ENCODE results near the gene DNAH12.
"Not testable (repeated sequence)": the region's sequence is repeated elsewhere in the genome, so short reads cannot be mapped to it uniquely, and the experiment has no call there.

DNAH12 gene

GRCh38 chr3:57314204-57314603, 229.9 kb downstream of the DNAH12 start:
- Histone ChIP-seq H3K9me3 (ENCODE audit: control insufficient read depth, insufficient read depth, low read length) (peaks cover 3% of the 10 kb centered on the region; the same call in 1 of the 2 replicates), H3K36me3 (ENCODE audit: control insufficient read depth, insufficient read depth, low read length) (no peaks in the 10 kb centered on the region), H3K27ac (ENCODE audit: low read depth, low read length) (no peak overlapping the region), H3K4me1 (ENCODE audit: control insufficient read depth, insufficient read depth, low read length) (no peaks in the 10 kb centered on the region), H3K4me3 (ENCODE audit: low read depth, low read length) (no peak overlapping the region), H3K27me3 (ENCODE audit: control insufficient read depth, insufficient read depth, low read length) (no peaks in the 10 kb centered on the region; the same call in 1 of the 2 replicates), H3K9ac (ENCODE audit: low read depth, low read length) (no peak overlapping the region)

GRCh38 chr3:57309769-57310360, 234.3 kb downstream of the DNAH12 start:
- Histone ChIP-seq H3K9ac (ENCODE audit: low read depth, low read length) (no peak overlapping the region), H3K4me3 (ENCODE audit: low read depth, low read length) (no peak overlapping the region), H3K4me1 (ENCODE audit: control insufficient read depth, insufficient read depth, low read length) (no peaks in the 10 kb centered on the region), H3K27ac (ENCODE audit: low read depth, low read length) (no peak overlapping the region), H3K36me3 (ENCODE audit: control insufficient read depth, insufficient read depth, low read length) (no peaks in the 10 kb centered on the region), H3K27me3 (ENCODE audit: control insufficient read depth, insufficient read depth, low read length) (no peaks in the 10 kb centered on the region; the same call in 1 of the 2 replicates), H3K9me3 (ENCODE audit: control insufficient read depth, insufficient read depth, low read length) (no peaks in the 10 kb centered on the region)

- H3K27me3 ChIP-seq (ENCODE audit: control insufficient read depth, insufficient read depth, low read length); H3K4me3 ChIP-seq (ENCODE audit: low read depth, low read length); H3K36me3 ChIP-seq (ENCODE audit: control insufficient read depth, insufficient read depth, low read length); H3K9me3 ChIP-seq (ENCODE audit: control insufficient read depth, insufficient read depth, low read length); H3K27ac ChIP-seq (ENCODE audit: low read depth, low read length); H3K9ac ChIP-seq (ENCODE audit: low read depth, low read length); H3K4me1 ChIP-seq (ENCODE audit: control insufficient read depth, insufficient read depth, low read length): not testable (repeated sequence)
These were observed 240.6 kb downstream of the DNAH12 start for GRCh38 chr3:57303520-57303919.

- no peaks in the 10 kb centered on the region for H3K36me3 ChIP-seq (ENCODE audit: control insufficient read depth, insufficient read depth, low read length)
- H3K9me3 ChIP-seq (ENCODE audit: control insufficient read depth, insufficient read depth, low read length) = no peaks in the 10 kb centered on the region
- H3K4me1 ChIP-seq (ENCODE audit: control insufficient read depth, insufficient read depth, low read length) = no peaks in the 10 kb centered on the region
- no peak overlapping the region for H3K27ac ChIP-seq (ENCODE audit: low read depth, low read length)
- H3K9ac ChIP-seq (ENCODE audit: low read depth, low read length) = no peak overlapping the region
- H3K27me3 ChIP-seq (ENCODE audit: control insufficient read depth, insufficient read depth, low read length) = no peaks in the 10 kb centered on the region
- H3K4me3 ChIP-seq (ENCODE audit: low read depth, low read length) = no peak overlapping the region
These were observed 246.1 kb downstream of the DNAH12 start for GRCh38 chr3:57298041-57298440.

GRCh38 chr3:57292897-57293526, 251.1 kb downstream of the DNAH12 start:
- H3K9ac ChIP-seq (ENCODE audit: low read depth, low read length) = no peak overlapping the region
- no peaks in the 10 kb centered on the region for H3K9me3 ChIP-seq (ENCODE audit: control insufficient read depth, insufficient read depth, low read length)
- no peaks in the 10 kb centered on the region for H3K27me3 ChIP-seq (ENCODE audit: control insufficient read depth, insufficient read depth, low read length)
- no peak overlapping the region for H3K4me3 ChIP-seq (ENCODE audit: low read depth, low read length)
- no peak overlapping the region for H3K27ac ChIP-seq (ENCODE audit: low read depth, low read length)
- no peaks in the 10 kb centered on the region for H3K4me1 ChIP-seq (ENCODE audit: control insufficient read depth, insufficient read depth, low read length)
- H3K36me3 ChIP-seq (ENCODE audit: control insufficient read depth, insufficient read depth, low read length) = no peaks in the 10 kb centered on the region

GRCh38 chr3:57292159-57292896, 251.8 kb downstream of the DNAH12 start, which contains the start of gene ASB14:
TSS of gene ASB14 (minus strand) at chr3:57292685. CDS start at chr3:57292033, 652 bp downstream.
- no peak within 1 kb of the TSS for H3K9ac ChIP-seq (ENCODE audit: low read depth, low read length)

GRCh38 chr3:57288403-57288802, 255.7 kb downstream of the DNAH12 start:
- Histone ChIP-seq H3K4me3 (ENCODE audit: low read depth, low read length) (no peak overlapping the region), H3K9me3 (ENCODE audit: control insufficient read depth, insufficient read depth, low read length) (0 out of 2 replicates have a peak, but pooled peaks cover 6% of the 10 kb centered on the region), H3K36me3 (ENCODE audit: control insufficient read depth, insufficient read depth, low read length) (no peaks in the 10 kb centered on the region), H3K4me1 (ENCODE audit: control insufficient read depth, insufficient read depth, low read length) (no peaks in the 10 kb centered on the region), H3K27me3 (ENCODE audit: control insufficient read depth, insufficient read depth, low read length) (no peaks in the 10 kb centered on the region), H3K27ac (ENCODE audit: low read depth, low read length) (no peak overlapping the region), H3K9ac (ENCODE audit: low read depth, low read length) (no peak overlapping the region)

More at GRCh38 chr3:57292159-57292896, 251.8 kb downstream of the DNAH12 start, which contains the start of gene ASB14:
- H3K27ac ChIP-seq (ENCODE audit: low read depth, low read length) = no peak within 1 kb of the TSS
- H3K4me1 ChIP-seq (ENCODE audit: control insufficient read depth, insufficient read depth, low read length) = no peaks in the 10 kb centered on the region
- no peaks in the 10 kb centered on the region for H3K36me3 ChIP-seq (ENCODE audit: control insufficient read depth, insufficient read depth, low read length)
- no peaks in the 10 kb centered on the region for H3K27me3 ChIP-seq (ENCODE audit: control insufficient read depth, insufficient read depth, low read length)
- H3K4me3 ChIP-seq (ENCODE audit: low read depth, low read length) = no peak within 1 kb of the TSS
- no peaks in the 10 kb centered on the region for H3K9me3 ChIP-seq (ENCODE audit: control insufficient read depth, insufficient read depth, low read length)

- Histone ChIP-seq H3K27me3 (ENCODE audit: control insufficient read depth, insufficient read depth, low read length) (no peaks in the 10 kb centered on the region), H3K27ac (ENCODE audit: low read depth, low read length) (no peak overlapping the region), H3K4me3 (ENCODE audit: low read depth, low read length) (no peak overlapping the region), H3K9ac (ENCODE audit: low read depth, low read length) (no peak overlapping the region), H3K9me3 (ENCODE audit: control insufficient read depth, insufficient read depth, low read length) (0 out of 2 replicates have a peak, but pooled peaks cover 6% of the 10 kb centered on the region), H3K36me3 (ENCODE audit: control insufficient read depth, insufficient read depth, low read length) (no peaks in the 10 kb centered on the region), H3K4me1 (ENCODE audit: control insufficient read depth, insufficient read depth, low read length) (no peaks in the 10 kb centered on the region)
These were observed 256.9 kb downstream of the DNAH12 start for GRCh38 chr3:57287205-57287604.

GRCh38 chr3:57283334-57283733, 260.8 kb downstream of the DNAH12 start:
- Histone ChIP-seq H3K27ac (ENCODE audit: low read depth, low read length) (no peak overlapping the region), H3K4me1 (ENCODE audit: control insufficient read depth, insufficient read depth, low read length) (no peaks in the 10 kb centered on the region), H3K27me3 (ENCODE audit: control insufficient read depth, insufficient read depth, low read length) (no peaks in the 10 kb centered on the region), H3K9ac (ENCODE audit: low read depth, low read length) (no peak overlapping the region), H3K9me3 (ENCODE audit: control insufficient read depth, insufficient read depth, low read length) (0 out of 2 replicates have a peak, but pooled peaks cover 8% of the 10 kb centered on the region), H3K4me3 (ENCODE audit: low read depth, low read length) (no peak overlapping the region), H3K36me3 (ENCODE audit: control insufficient read depth, insufficient read depth, low read length) (no peaks in the 10 kb centered on the region)

- Histone ChIP-seq H3K27ac (ENCODE audit: low read depth, low read length) (no peak overlapping the region), H3K9ac (ENCODE audit: low read depth, low read length) (no peak overlapping the region), H3K36me3 (ENCODE audit: control insufficient read depth, insufficient read depth, low read length) (no peaks in the 10 kb centered on the region), H3K9me3 (ENCODE audit: control insufficient read depth, insufficient read depth, low read length) (0 out of 2 replicates have a peak, but pooled peaks cover 7% of the 10 kb centered on the region), H3K4me3 (ENCODE audit: low read depth, low read length) (no peak overlapping the region), H3K27me3 (ENCODE audit: control insufficient read depth, insufficient read depth, low read length) (no peaks in the 10 kb centered on the region), H3K4me1 (ENCODE audit: control insufficient read depth, insufficient read depth, low read length) (no peaks in the 10 kb centered on the region)
These were observed 262.4 kb downstream of the DNAH12 start for GRCh38 chr3:57281715-57282114.

- Histone ChIP-seq H3K4me1 (ENCODE audit: control insufficient read depth, insufficient read depth, low read length) (no peaks in the 10 kb centered on the region), H3K9me3 (ENCODE audit: control insufficient read depth, insufficient read depth, low read length) (0 out of 2 replicates have a peak, but pooled peaks cover 2% of the 10 kb centered on the region), H3K9ac (ENCODE audit: low read depth, low read length) (no peak overlapping the region), H3K27me3 (ENCODE audit: control insufficient read depth, insufficient read depth, low read length) (no peaks in the 10 kb centered on the region), H3K36me3 (ENCODE audit: control insufficient read depth, insufficient read depth, low read length) (peaks cover 2% of the 10 kb centered on the region; the same call in 1 of the 2 replicates), H3K27ac (ENCODE audit: low read depth, low read length) (no peak overlapping the region), H3K4me3 (ENCODE audit: low read depth, low read length) (no peak overlapping the region)
These were observed 264.5 kb downstream of the DNAH12 start for GRCh38 chr3:57279685-57280084.
